ENCODE measurements around the gene SHISA4.

SHISA4 gene

DNA sequence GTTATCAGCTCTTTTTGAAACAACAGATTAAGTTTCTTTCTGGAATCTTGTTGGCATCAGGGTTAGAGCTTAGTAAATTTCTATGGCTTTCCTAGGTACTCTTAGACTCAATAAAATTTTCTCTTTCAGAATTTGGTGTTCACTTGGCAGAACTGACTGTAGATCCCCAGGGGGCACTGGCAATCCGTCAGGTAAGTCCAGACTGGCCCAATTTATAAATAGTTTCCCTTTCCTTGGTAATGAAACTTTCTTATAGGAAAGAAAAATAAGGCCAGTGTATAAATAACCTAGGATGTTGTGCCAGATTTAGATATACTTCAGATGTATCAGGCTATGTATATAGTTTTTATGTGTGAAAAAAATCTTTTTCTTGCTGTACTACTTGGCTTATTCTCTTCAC is 41.5 kb upstream of the SHISA4 start:
- Histone ChIP-seq H3F3A (ENCODE audit: insufficient read depth, low read length) (no peaks in the 10 kb centered on the region), H3K4me1 (ENCODE audit: low read length) (no peaks in the 10 kb centered on the region), H3K9me2 (replicated peaks; ENCODE audit: insufficient read depth, low read length) (no peaks in the 10 kb centered on the region), H3K4me2 (ENCODE audit: low read depth, low read length) (no peak overlapping the region), H4K20me1 (ENCODE audit: insufficient read depth, low read length) (peaks cover 35% of the 10 kb centered on the region), H3K4me3 (ENCODE audit: low read length) (no peak overlapping the region), H3K9ac (ENCODE audit: low read length) (no peak overlapping the region), H3K79me2 (ENCODE audit: low read length) (peaks cover 88% of the 10 kb centered on the region), H3K36me3 (replicated peaks; ENCODE audit: insufficient read depth, low read length) (peaks cover 22% of the 10 kb centered on the region), H3K9me3 (replicated peaks; ENCODE audit: insufficient read depth, low read length) (no peaks in the 10 kb centered on the region), H2AFZ (ENCODE audit: low read length) (no peak overlapping the region), H3K27ac (ENCODE audit: low read length) (no peak overlapping the region), H3K27me3 (replicated peaks; ENCODE audit: insufficient read depth, low read length) (no peaks in the 10 kb centered on the region)
- no peak for DNase-seq
- TF ChIP-seq EZH2phosphoT487 (IDR thresholded peaks at IDR 0.05; ENCODE audit: low read length) (no peak), EZH2 (optimal IDR thresholded peaks at IDR 0.05; ENCODE audit: low read depth, low read length) (no peak)
- TF ChIP-seq, protein P1, sequence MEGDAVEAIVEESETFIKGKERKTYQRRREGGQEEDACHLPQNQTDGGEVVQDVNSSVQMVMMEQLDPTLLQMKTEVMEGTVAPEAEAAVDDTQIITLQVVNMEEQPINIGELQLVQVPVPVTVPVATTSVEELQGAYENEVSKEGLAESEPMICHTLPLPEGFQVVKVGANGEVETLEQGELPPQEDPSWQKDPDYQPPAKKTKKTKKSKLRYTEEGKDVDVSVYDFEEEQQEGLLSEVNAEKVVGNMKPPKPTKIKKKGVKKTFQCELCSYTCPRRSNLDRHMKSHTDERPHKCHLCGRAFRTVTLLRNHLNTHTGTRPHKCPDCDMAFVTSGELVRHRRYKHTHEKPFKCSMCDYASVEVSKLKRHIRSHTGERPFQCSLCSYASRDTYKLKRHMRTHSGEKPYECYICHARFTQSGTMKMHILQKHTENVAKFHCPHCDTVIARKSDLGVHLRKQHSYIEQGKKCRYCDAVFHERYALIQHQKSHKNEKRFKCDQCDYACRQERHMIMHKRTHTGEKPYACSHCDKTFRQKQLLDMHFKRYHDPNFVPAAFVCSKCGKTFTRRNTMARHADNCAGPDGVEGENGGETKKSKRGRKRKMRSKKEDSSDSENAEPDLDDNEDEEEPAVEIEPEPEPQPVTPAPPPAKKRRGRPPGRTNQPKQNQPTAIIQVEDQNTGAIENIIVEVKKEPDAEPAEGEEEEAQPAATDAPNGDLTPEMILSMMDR (IDR thresholded peaks at IDR 0.05; ENCODE audit: low read length) = no peak

DNA sequence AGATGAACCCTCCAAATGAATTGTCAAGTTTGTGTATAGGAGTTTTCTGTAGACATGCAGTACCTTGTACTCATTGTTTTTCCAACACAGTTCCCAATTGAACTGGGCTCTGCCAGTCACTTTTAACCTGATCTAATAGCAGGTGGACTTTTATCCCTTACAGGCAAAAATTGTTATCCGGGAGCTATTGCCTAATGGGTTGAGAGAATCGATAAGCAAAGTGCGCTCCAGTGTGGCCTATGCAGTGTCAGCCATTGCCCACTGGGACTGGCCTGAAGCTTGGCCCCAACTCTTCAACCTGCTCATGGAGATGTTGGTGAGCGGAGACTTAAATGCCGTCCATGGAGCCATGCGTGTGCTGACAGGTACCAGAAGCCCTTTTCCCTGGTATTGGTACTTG is 40.5 kb upstream of the SHISA4 start:
- no peak for TF ChIP-seq EZH2phosphoT487 (IDR thresholded peaks at IDR 0.05; ENCODE audit: low read length)
- no peak for TF ChIP-seq EZH2 (optimal IDR thresholded peaks at IDR 0.05; ENCODE audit: low read depth, low read length)
- TF ChIP-seq, protein P1 (IDR thresholded peaks at IDR 0.05; ENCODE audit: low read length) = no peak
- Histone ChIP-seq H3K27me3 (replicated peaks; ENCODE audit: insufficient read depth, low read length) (no peaks in the 10 kb centered on the region), H3K9me3 (replicated peaks; ENCODE audit: insufficient read depth, low read length) (no peaks in the 10 kb centered on the region), H3F3A (ENCODE audit: insufficient read depth, low read length) (no peaks in the 10 kb centered on the region), H3K9me2 (replicated peaks; ENCODE audit: insufficient read depth, low read length) (no peaks in the 10 kb centered on the region), H3K36me3 (replicated peaks; ENCODE audit: insufficient read depth, low read length) (peaks cover 32% of the 10 kb centered on the region), H4K20me1 (ENCODE audit: insufficient read depth, low read length) (peaks cover 25% of the 10 kb centered on the region), H3K27ac (ENCODE audit: low read length) (no peak overlapping the region), H3K9ac (ENCODE audit: low read length) (no peak overlapping the region), H3K79me2 (ENCODE audit: low read length) (peaks cover 77% of the 10 kb centered on the region), H2AFZ (ENCODE audit: low read length) (no peak overlapping the region), H3K4me2 (ENCODE audit: low read depth, low read length) (no peak overlapping the region), H3K4me3 (ENCODE audit: low read length) (no peak overlapping the region), H3K4me1 (ENCODE audit: low read length) (no peaks in the 10 kb centered on the region)
- DNase-seq = no peak

GRCh38 chr1:201849372-201850052 is 39.2 kb upstream of the SHISA4 start:
- no peak for DNase-seq
- no peaks in the 10 kb centered on the region for H3K27me3 ChIP-seq (replicated peaks; ENCODE audit: insufficient read depth, low read length)
- peaks cover 17% of the 10 kb centered on the region for H4K20me1 ChIP-seq (ENCODE audit: insufficient read depth, low read length)
- H3K36me3 ChIP-seq (replicated peaks; ENCODE audit: insufficient read depth, low read length) = peaks cover 32% of the 10 kb centered on the region
- peaks cover 64% of the 10 kb centered on the region for H3K79me2 ChIP-seq (ENCODE audit: low read length)
- no peak overlapping the region for H3K9ac ChIP-seq (ENCODE audit: low read length)
- no peak overlapping the region for H3K4me3 ChIP-seq (ENCODE audit: low read length)
- no peak overlapping the region for H3K4me2 ChIP-seq (ENCODE audit: low read depth, low read length)
- H3K9me2 ChIP-seq (replicated peaks; ENCODE audit: insufficient read depth, low read length) = no peaks in the 10 kb centered on the region
- TF ChIP-seq, protein P1 (IDR thresholded peaks at IDR 0.05; ENCODE audit: low read length) = no peak
- TF ChIP-seq EZH2 (optimal IDR thresholded peaks at IDR 0.05; ENCODE audit: low read depth, low read length) = no peak
- TF ChIP-seq EZH2phosphoT487 (IDR thresholded peaks at IDR 0.05; ENCODE audit: low read length) = no peak
- no peak overlapping the region for H3K27ac ChIP-seq (ENCODE audit: low read length)
- no peak overlapping the region for H2AFZ ChIP-seq (ENCODE audit: low read length)
- no peaks in the 10 kb centered on the region for H3F3A ChIP-seq (ENCODE audit: insufficient read depth, low read length)
- no peaks in the 10 kb centered on the region for H3K4me1 ChIP-seq (ENCODE audit: low read length)
- H3K9me3 ChIP-seq (replicated peaks; ENCODE audit: insufficient read depth, low read length) = no peaks in the 10 kb centered on the region

Data from MM.1S (cell line).